ENCODE data around the gene RYR1.

GRCh38 chr19:38523319-38523718, 89.8 kb downstream of the RYR1 start:
- no peak for TF ChIP-seq CTCF (IDR thresholded peaks at IDR 0.05; ENCODE audit: low read length)
- TF ChIP-seq EZH2 (optimal IDR thresholded peaks at IDR 0.05; ENCODE audit: low read depth, low read length): no peak
- TF ChIP-seq EZH2phosphoT487 (IDR thresholded peaks at IDR 0.05; ENCODE audit: low read length): no peak

Measured in MM.1S (cell line).